Measurements from ENCODE around the gene ZHX3. TPM values are rescaled to one million over a fixed set of nuclear protein-coding genes. Genes with fewer than 3 reads are reported as not detected.

Gene ZHX3
- total RNA-seq, 6 experiments from 2014 or later: 64.1 to 80.1 (median 72.0) TPM

DNA sequence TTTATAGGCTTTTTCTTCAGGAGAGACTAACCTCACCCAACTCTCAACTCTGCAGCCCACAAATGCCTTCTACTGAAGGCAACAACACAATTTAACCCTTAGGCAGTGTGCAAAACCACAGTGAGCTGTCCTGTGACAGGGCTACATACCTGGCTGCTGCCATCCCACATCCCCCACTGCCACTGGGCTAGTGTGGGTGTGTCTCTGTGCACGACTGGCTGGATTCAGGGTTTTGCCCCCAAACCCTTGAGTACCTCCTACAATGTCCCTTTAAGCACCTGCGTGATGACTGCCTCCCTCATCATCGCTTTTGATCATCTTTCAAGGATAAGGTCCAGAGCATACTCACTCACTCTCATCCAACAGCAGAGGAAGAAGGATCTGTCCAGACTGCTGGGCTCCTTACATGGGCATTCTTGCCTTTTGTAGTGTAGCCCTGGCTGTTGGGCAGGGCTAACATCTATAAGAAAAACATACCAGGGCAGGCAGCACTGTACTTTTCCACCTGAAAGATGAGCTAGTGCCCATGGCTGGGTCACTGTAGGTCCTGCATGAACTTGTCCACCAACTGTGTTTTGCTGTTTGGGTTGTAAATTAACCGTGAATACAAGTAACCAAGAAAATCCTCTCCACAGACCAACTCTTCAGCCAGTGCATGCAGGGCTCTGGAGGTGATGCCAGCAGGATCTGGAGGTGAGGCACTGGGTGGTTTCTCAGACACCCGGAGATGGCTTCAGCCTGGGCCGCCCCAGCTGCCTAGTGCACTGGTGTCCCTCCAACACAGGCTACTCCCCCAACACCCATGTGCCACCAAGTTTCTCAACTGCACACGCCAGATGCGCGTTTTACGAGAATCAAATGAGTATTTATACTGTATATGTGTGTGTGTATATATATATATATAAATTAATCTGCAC is 135.0 kb downstream of the ZHX3 start:
- peaks cover 37% of the 10 kb centered on the region for H3K4me1 Mint-ChIP-seq (ENCODE audit: low read depth)
- H3K27ac Mint-ChIP-seq: peak overlapping the region; percentile 46
- H3K27me3 Mint-ChIP-seq (ENCODE audit: insufficient read depth): peaks cover 4% of the 10 kb centered on the region

GRCh38 chr20:41181567-41181966 is 136.0 kb downstream of the ZHX3 start:
- H3K4me1 Mint-ChIP-seq (ENCODE audit: low read depth): peaks cover 46% of the 10 kb centered on the region
- peak overlapping the region; percentile 46 for H3K27ac Mint-ChIP-seq
- H3K4me3 Mint-ChIP-seq: no peak overlapping the region
- DNase-seq: no peak
- TF ChIP-seq CTCF (IDR thresholded peaks at IDR 0.05): no peak
- peaks cover 40% of the 10 kb centered on the region for H3K36me3 Mint-ChIP-seq (ENCODE audit: low read depth)
- no peaks in the 10 kb centered on the region for H3K9me3 Mint-ChIP-seq
- H3K27me3 Mint-ChIP-seq (ENCODE audit: insufficient read depth): peaks cover 4% of the 10 kb centered on the region

More for the DNA sequence above, 135.0 kb downstream of the ZHX3 start:
- Mint-ChIP-seq H3K9me3 (no peaks in the 10 kb centered on the region), H3K4me3 (no peak overlapping the region), H3K36me3 (ENCODE audit: low read depth) (peaks cover 40% of the 10 kb centered on the region)
- no peak for TF ChIP-seq CTCF (IDR thresholded peaks at IDR 0.05)
- no peak for DNase-seq

DNA sequence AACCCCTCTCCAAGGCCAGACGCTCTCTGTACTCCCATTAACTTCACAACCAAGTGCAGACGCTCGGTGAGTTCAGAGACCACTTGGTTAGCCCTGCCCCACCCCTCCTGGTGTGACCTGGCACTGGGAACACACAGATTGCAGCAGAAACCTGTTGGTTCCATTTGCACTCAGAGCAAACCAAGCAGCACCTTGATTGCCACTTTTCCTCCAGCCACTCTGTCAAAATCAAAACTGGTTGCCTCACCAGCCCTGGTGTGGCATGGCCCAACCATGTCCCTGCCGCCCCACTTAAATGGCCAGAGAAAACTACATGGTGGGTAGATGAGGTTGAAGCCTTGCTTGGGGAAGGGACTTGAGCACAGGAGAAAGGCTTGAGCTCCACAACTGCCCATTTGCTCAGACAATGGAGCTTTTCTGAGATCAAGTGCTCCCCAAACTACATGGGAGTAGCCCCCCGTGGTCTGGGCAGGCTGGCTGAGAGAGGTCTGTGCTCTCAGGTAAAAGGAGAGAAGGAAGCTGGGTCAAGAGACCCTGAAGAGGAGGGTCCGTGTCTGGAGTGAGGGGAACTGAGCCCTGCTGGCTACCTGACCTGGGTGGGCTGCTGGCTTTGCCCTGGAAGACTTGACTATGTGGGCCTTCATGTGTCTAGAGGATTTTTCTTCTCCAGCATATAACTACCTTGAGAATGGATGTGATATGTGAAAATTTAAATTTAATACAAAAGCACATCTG is 136.8 kb downstream of the ZHX3 start:
- Mint-ChIP-seq H3K4me1 (ENCODE audit: low read depth) (peaks cover 49% of the 10 kb centered on the region), H3K27ac (peak overlapping the region; percentile 58), H3K4me3 (no peak overlapping the region), H3K36me3 (ENCODE audit: low read depth) (peaks cover 46% of the 10 kb centered on the region), H3K27me3 (ENCODE audit: insufficient read depth) (peaks cover 4% of the 10 kb centered on the region), H3K9me3 (no peaks in the 10 kb centered on the region)
- DNase-seq: no peak
- no peak for TF ChIP-seq CTCF (IDR thresholded peaks at IDR 0.05)

GRCh38 chr20:41179961-41180360 is 137.6 kb downstream of the ZHX3 start:
- Mint-ChIP-seq H3K4me1 (ENCODE audit: low read depth) (peaks cover 55% of the 10 kb centered on the region), H3K27me3 (ENCODE audit: insufficient read depth) (peaks cover 4% of the 10 kb centered on the region), H3K36me3 (ENCODE audit: low read depth) (peaks cover 46% of the 10 kb centered on the region), H3K9me3 (no peaks in the 10 kb centered on the region), H3K27ac (peak overlapping the region; percentile 64), H3K4me3 (no peak overlapping the region)
- no peak for TF ChIP-seq CTCF (IDR thresholded peaks at IDR 0.05)
- no peak for DNase-seq

GRCh38 chr20:41178904-41179432 is 138.6 kb downstream of the ZHX3 start:
- DNase-seq: no peak
- H3K36me3 Mint-ChIP-seq (ENCODE audit: low read depth): peaks cover 42% of the 10 kb centered on the region
- H3K4me3 Mint-ChIP-seq: no peak overlapping the region; the same call in 1 of the 2 replicates
- H3K4me1 Mint-ChIP-seq (ENCODE audit: low read depth): peaks cover 64% of the 10 kb centered on the region
- no peaks in the 10 kb centered on the region for H3K9me3 Mint-ChIP-seq
- peak overlapping the region; percentile 93 for H3K27ac Mint-ChIP-seq
- no peak for TF ChIP-seq CTCF (IDR thresholded peaks at IDR 0.05)
- peaks cover 6% of the 10 kb centered on the region for H3K27me3 Mint-ChIP-seq (ENCODE audit: insufficient read depth)

All from HFFc6 (cell line).